GM18507 (cell line): ENCODE data around the gene TMEM150B.

Experiments used
- DNase-seq: peaks from one replicate; pipeline ENCODE4 v3.0.0; 2011; ENCODE audit warnings: low read depth; ENCODE audit not compliant: insufficient read length; ENCODE audit errors: extremely low spot score
- FAIRE-seq: peaks from 2 replicates; lab custom pipeline; 2011; peaks lifted over from hg19 to GRCh38; lab: Jason Lieb, UNC

Gene TMEM150B

DNA sequence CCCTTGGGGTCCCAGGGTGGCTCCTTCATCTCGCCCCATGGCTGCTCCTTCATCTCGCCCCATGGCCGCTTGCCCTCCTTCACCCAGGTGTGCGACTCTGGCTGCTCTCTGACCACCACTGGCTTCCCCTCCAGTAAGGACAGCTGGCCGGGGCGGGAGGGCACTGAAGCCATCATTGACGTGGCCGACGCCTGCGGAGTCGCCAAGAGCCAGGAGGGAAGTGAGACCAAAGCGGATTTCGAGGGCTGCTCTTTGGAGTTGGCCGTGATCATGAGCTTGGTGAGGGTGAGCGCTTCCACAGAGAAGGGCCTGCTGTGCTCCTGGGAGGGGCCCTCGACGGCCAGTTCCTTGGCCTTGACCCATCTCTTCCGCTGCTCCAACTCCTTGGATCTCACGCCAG lies 33.4 kb upstream of the TMEM150B start:
- DNase-seq: no peak
- FAIRE-seq: no peak

DNA sequence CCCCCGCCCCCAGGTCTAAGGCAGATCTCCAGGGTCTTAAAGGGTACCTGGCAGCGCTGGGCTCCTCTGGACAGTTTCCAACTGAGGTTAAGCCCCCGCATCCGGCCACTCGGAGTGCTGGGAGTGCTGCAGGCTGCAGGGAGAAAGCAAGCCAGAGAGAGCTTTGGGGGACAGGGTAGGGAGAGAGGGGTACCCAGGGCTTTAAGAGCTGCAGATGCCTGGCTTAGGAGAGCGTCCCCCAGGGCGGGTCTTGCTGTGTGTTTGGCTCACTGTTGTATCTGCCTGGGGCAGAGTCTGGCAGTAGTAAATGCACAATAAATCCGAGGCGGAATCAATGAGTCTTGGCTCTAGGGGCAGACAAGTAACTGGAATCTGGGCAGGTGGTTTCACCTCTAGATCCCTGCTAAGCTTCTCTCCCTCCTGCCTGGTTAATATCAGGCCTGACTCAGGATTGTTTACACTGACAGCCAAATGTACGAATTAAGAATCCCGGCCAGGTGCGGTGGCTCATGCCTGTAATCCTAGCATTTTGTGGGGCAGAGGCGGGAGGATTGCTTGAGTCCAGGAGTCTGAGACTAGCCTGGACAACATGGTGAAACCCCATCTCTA lies 30.2 kb upstream of the TMEM150B start:
- no peak for FAIRE-seq
- DNase-seq: no peak

DNA sequence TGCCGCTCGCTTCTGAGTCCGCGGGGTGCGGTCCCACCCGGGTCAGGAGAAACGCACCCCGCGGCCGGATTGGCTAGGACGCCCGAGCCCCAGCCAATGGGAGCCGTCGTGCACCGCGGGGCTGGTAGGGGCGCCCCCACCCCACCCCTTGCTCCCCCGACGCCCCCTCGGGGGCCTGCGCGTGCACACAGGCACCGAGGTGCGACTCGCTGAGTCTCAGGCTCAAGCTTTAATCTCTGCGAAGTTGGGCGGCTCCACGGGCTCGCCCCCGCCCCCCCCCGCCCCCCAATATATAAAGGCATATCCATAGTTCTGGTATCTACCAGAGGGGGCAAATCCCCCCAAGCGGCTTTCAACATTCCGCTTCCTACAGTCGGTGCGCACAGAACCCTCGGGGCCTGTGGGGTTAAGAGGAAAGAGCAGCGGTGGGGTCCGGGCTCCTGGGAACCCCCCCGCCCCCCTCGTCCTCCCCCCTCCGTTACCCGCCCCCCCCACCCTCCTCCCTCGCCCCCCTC lies 29.6 kb upstream of the TMEM150B start, which contains the start of gene COX6B2:
TSS of gene COX6B2 (minus strand) at position 22 of the 515 bp plus-strand sequence. CDS start 198 bp downstream, outside the sequence.
- FAIRE-seq (no peak), DNase-seq (no peak)

DNA sequence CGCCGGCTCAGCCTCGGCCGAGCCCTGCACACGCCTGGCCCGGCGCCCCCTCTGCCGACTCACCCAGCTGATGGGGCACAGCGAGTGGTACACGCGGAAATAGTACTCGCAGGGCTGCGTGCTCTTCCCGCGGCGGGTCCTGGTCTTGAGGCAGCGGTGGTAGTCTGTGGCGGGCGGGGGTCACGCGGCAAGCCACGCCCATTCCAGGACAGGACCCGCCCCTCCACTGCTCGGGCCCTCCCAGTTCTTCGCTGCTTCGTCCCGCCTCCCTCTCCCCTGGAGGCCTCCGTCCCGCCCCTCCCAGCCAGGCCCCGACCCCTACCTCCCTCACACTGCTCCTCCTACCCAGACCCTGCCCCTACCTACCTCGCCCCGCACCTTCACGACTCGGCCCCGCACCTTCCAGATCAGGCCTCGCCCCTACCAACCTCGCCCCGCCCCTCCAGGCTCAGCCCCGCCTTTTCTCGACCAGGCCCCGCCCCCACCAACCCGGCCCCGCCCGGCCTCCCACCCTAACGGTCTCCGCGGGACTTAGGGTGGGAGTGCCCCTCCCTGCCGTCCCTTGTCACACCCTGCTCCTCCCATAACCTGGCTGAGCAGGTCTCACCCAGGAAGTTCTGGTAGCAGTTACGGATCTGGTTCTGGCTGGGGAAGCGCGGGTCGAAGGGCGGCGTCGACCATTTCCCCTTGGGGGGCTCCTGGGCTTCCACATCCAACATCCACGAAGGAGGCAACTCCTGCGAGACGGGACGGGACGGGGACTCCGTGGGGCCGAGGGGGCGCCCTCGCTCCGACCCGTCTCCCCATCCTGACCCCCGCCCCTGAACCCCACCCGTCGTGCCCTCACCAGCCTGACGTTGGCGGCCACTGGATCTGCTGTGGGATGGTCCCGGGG lies 28.9 kb upstream of the TMEM150B start:
- FAIRE-seq (no peak), DNase-seq (peak; percentile 68)

DNA sequence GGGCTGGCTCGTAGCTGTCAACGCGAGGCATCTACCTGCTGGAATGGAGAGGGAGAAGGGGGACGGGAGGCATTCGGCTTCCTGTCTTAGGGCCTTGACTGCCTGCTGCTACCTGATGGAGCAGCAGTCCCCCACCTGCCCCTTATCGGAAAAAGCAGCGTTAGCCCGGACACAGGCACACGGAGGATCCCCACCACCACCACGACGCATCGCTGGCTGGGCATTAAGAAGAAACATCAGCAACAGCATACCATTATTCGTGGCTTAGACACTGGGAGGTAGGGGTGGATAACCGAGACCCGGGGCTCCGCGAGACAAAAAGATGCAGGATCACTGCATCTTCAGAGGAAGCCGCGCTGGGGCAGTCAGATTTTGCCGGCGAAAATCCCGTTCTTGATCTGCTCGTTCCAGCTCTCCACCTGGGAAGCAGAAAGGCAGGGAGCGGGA lies 28.2 kb upstream of the TMEM150B start:
- DNase-seq (no peak), FAIRE-seq (no peak)

DNA sequence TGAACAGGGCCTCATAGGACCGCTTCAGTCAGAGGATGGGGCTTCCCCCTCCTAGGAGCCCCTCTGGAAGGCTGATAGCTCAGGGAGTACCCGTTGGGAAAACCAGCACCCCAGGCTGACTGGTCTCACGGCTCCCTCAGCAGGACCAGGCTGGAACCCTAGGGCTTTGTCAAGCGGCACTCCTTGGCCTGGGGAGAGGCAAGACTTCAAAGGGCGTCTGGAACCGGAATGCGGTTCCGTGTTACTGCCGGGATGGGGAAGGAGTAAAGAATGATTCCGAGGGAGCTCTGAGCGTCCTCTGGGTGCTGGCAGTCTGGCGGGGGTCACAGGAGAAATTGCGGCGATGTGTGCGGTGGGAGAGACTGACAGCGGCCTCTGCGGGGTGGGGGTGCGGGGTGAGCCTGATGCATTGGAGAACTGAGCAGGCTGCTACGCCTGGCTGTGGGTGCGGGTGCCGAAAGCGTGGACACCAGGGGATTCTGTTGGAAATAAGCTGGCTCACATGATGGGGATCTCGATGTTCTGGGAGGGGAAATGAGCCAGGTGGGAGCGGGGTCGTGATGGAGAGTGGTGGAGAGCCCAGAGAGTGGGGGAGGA lies 27.5 kb upstream of the TMEM150B start:
- no peak for DNase-seq
- FAIRE-seq: no peak

DNA sequence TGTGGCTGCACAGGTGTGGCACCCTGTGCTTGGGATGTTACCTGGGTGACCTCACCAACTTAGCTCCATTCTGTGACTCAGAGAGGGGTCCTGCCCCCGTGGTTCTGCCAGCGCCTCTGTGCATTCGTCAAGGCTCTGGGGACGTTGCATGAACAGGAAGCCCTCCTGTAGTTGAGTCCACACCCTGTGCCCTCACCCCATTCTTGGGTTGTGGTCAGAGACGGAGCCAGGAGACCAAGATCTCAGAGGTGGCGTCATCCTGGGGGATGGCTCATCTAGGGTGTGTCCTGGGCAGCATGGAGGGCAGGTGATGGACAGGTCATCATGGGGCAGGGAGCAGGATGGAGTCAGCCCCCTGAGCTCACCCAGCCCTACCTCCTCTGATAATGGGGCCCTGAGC lies 26.9 kb upstream of the TMEM150B start:
- no peak for DNase-seq
- FAIRE-seq: no peak

DNA sequence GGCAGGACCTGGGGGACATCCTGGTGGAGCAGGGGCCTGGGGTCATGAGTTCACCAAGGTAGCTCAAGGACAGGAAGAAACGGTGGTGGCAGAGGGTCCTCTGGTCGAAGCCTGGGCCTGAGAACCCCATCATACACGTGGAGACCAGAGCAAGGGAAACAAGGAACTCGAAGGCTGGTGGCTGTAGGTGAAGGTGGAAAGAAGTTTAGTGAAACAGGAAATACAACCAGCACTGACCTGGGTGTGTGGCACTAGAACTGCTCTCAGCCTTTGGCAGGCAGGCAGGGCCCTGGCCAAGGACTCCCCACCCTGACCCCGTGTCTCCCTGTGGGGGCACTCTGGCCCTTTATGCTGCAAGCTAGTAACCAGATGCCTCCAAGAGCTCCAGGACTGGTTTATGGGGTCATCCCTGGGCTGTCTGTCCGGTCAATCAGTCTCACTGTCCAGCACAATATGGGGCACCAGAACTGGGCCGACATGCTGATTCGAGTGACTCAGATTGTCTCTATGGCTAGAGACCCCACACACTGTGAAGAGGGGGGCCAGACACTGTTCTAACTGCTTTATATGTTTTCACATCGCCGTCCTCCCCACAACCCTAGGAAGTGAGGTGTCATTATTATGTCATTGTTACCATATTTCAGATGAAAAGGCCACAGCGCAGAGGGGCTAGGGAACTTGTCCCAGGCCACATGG lies 25.6 kb upstream of the TMEM150B start:
- FAIRE-seq: no peak
- DNase-seq: no peak

DNA sequence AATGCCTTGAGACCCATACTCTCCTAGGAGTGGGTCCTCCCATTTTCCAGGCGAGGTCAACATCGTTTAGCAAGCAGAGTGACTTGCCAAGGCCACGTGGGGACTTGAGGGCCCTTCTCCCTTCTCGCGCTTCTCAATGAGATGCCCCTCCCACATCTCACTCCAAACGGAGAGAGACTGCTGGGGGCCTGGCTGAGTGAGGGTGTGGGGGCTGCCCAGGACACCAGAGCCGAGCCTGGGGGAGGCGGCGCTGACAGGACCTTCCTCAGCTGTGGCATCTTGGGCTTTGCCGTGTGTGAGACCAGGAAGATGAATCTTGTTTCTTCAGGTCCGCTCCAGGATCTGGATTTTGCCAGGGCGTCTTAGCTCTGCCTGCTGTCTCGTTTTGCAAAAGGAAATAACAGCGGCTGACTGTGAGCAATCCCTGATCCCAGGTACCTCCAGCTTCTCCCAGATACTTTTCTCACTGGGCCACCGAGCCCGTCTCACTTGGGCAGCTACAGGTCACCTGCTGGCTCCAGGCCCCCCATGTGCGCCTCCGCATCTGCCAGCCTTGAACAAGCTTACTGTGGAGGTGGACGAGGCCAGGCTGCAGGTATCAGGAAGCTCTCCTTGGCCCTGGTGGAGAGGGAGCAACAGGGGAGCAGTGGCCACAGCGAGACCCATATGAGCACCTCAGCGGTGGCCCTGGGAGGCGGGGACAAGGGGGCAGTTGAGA lies 23.3 kb upstream of the TMEM150B start:
- no peak for DNase-seq
- FAIRE-seq: no peak

DNA sequence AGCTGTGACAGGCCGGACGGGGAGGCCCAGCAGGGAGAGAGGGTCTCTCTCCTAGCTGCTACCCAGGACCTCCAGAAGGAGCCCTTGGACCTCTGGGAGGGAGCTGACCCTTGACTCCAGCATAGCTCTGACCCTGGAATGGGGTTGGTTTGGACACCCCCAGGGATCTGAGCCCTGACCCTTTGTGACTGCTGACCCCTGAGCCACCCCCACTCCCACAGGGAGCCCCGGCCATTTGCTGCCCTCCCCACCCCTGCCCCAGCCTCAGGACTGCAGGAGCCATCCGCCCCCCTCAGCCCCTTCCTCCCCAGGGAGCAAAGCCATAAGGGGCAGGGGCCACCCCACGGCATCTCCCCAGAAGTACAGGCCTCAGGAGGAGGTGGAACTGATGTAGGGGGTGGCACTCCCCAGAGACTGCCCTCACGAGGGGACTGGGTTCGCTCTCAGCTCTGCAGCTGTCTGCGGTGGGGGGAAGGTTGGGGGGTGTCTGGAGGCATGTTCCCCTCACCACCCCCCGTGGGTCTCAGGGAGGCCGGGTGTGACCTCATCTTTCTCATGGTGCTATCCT lies 22.4 kb upstream of the TMEM150B start:
- DNase-seq (no peak), FAIRE-seq (no peak)

DNA sequence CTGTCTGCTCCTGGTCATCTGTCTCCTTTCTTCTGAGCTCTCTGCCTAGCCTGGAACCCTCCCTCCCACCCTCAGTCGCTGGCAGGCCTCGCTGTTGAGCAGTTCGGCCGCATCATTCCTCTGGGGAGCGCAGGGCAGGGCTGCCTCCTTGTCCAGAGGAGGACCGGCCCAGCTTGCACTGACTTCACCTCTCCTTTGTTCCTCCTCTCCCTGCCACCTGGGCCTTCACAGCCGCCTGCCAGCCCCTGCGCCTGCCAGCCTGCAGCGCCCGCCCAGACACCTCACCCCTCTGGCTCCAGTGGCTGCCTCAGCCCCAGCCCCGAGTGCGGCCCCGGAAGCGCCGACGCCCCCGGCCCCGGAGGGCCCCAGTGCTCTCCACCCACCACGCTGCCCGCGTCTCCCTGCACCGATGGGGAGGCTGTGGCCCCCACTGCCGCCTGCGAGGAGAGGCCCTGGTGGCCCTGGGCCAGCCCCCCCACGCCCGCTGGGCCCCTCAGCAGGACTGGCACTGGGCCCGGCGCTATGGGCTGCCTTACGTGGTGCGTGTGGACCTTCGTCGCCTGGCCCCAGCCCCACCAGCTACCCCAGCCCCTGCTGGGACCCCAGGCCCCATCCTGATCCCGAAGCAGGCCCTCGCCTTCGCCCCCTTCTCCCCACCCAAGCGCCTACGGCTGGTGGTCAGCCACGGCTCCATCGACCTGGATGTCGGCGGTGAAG lies 21.7 kb upstream of the TMEM150B start:
- FAIRE-seq (no peak), DNase-seq (no peak)

DNA sequence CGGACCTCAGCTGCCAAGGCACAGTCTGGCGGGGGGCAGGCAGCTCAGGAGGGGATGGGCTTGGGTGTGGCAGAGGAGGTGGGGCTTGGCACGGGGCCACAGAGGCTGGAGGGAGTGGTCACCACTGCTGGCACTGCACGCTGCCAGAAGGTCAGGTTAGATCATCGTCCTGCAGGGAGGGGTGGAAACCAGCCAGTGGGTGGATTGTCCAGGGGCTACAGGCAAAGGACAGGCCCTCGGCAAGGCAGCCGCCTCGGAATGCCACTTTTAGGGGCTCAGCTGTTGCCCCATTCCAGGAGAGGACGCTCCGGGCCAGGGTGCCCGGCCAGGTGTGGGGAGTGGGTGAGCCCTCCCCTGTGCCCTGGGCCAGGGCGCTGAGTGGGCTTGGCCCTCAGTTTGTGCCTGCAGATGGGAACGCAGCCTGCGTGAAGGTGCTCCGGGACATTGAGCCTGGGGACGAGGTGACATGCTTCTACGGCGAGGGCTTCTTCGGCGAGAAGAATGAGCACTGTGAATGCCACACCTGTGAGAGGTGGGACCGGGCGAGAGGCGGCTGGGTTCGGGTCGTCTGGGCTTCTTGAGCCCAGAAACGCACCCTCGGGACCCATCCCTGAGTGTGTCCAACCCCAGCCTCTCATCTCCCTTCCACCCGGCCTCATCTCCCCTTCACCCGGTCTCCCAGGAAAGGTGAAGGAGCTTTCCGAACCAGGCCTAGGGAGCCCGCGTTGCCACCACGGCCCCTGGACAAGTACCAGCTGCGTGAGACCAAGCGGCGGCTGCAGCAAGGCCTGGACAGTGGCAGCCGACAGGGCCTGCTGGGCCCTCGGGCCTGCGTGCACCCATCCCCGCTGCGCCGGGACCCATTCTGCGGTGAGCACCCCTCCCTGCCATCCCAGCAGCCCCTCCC lies 20.9 kb upstream of the TMEM150B start:
- DNase-seq (no peak), FAIRE-seq (no peak)

DNA sequence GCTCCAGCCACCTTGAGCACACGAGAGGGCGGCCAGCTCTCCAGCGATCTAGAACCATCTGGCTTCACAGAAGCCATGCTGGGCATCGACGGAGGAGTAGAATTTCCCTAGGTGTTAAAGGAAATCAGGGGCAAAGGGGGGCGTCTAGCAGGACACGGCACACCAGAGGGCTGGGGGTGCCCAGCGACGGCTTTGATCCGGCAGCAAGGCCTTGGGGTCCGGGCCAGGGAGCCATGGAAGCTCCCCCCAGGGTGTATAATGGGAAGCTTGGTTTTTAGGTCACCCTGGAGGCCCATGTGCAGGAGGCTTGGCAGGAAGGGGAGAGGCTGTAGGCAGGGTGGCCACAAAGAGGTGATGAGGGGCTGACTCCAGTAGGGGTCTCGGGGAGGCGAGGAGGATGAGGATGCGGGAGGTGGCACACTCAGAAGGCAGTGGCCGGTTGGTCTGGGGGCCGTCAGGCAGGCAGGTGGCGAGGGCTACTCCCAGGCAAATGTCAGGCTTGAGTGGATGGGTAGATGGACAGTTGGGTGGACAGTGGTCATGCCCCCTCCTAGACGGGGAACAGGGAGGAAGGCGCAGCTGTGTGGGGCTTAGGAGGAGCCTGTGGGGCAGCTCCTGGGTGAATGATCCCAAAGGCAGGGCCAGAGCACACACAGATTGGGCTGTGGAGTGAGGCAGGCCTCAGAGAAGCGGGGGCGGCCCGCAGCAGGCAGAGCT lies 20.1 kb upstream of the TMEM150B start:
- DNase-seq: no peak
- FAIRE-seq: no peak

DNA sequence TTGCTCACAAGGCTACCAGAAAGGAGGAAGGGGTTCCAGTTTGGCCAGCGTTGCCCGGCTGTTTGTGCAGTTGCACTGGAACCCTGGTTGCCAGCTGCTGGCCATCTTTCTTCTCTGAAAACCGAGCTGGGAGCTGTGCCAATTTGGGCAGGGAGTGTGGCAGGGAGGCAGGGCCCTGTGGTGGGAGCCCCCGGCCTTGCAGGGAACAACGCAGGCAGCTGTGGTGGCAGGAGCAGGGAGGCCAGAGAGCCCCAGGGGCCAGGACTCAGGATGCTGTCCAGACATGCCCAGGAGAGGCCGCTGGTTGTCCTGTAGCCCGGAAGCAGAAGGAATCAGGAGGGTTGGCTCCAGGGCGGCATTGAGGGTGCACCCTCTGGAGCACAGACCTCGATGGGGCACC lies 19.3 kb upstream of the TMEM150B start:
- DNase-seq (no peak), FAIRE-seq (no peak)

DNA sequence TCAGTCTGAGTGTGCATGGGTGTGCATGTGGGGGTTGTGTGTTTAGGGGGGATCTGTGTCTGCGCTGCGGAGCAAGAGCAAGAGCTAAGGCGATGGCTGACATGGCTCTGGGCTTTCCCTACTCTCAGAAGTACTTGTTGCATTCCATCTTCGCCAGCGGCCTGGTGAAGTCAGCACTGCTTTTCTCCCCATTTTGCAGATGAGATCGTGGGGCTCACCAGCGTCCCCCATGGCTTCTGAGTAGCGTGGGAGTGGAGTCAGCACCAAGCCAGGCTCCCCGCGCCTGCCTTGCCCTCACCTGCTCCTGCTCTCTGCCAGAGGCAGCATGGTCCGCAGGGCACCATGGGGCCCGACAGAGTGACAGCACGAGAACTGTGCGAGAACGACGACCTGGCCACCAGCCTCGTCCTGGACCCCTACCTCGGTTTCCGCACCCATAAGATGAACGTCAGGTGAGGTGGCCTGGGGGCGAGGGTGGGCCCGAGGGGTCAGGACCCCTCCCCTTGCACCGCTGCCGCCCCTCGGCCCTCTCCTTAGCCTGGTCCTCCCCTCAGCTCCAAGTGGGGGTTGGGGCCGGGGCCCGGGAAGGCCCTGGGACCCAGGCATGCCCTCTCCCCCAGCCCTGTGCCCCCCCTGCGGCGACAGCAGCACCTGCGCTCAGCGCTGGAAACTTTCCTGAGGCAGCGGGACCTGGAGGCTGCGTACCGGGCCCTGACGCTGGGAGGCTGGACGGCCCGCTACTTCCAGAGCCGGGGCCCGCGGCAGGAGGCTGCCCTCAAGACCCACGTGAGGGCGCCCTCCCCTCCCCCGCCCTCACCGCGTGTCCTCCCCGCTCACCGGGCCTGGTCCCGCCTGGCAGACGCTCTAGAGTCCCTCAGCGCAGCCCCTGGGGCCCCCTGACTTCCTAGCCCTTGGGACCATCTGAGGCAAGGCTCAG lies 16.7 kb upstream of the TMEM150B start:
- no peak for DNase-seq
- no peak for FAIRE-seq

DNA sequence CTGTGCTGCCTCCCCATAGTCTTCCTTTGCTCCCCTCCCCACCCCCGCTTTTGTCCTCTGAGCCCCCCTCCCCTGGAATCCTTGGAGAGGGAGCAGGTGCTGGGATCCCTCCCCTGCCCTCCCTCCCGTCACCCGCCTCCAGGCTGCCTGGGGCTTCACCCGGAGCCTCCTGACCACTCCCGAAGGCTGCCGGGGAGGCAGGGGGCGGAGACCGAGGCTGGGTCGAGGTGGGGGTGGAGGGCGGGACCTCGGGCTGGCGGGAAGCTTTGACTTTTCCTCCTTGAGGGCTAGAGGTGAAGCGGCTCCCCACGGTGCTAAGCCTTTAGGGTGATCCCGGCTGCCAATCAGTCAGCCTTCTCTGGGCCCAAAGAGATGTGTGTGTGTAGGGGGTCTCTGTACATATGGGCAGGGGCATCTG lies 16.0 kb upstream of the TMEM150B start:
- DNase-seq (peak; percentile 74), FAIRE-seq (peak; percentile 89)
